Measurements from ENCODE around the gene DAPK2.

Gene DAPK2

GRCh38 chr15:64045774-64046420 is 388 bp downstream of the DAPK2 start:
- TF ChIP-seq REST (IDR thresholded peaks at IDR 0.05; ENCODE audit: insufficient read depth in 1 of 2, low read depth in 2 of 2, low read length in 2 of 2): no peak
- no peak for TF ChIP-seq POLR2AphosphoS5 (IDR thresholded peaks at IDR 0.05; ENCODE audit: low read depth, low read length)
- TF ChIP-seq SIN3A (IDR thresholded peaks at IDR 0.05; ENCODE audit: borderline replicate concordance, insufficient read depth, low read length): no peak
- no peak for TF ChIP-seq FOXP2 (optimal IDR thresholded peaks at IDR 0.05; ENCODE audit: borderline replicate concordance, extremely low read depth, extremely low read length, insufficient read depth)
- no peak for TF ChIP-seq TAF1 (IDR thresholded peaks at IDR 0.05; ENCODE audit: borderline replicate concordance, insufficient read depth, low read length)

GRCh38 chr15:64045101-64045435 is 1.2 kb downstream of the DAPK2 start:
- no peak for TF ChIP-seq POLR2AphosphoS5 (IDR thresholded peaks at IDR 0.05; ENCODE audit: low read depth, low read length)
- no peak for TF ChIP-seq TAF1 (IDR thresholded peaks at IDR 0.05; ENCODE audit: borderline replicate concordance, insufficient read depth, low read length)
- no peak for TF ChIP-seq SIN3A (IDR thresholded peaks at IDR 0.05; ENCODE audit: borderline replicate concordance, insufficient read depth, low read length)
- TF ChIP-seq REST (IDR thresholded peaks at IDR 0.05; ENCODE audit: insufficient read depth in 1 of 2, low read depth in 2 of 2, low read length in 2 of 2): no peak
- no peak for TF ChIP-seq FOXP2 (optimal IDR thresholded peaks at IDR 0.05; ENCODE audit: borderline replicate concordance, extremely low read depth, extremely low read length, insufficient read depth)

GRCh38 chr15:64044300-64045100 is 1.8 kb downstream of the DAPK2 start:
- TF ChIP-seq FOXP2 (optimal IDR thresholded peaks at IDR 0.05; ENCODE audit: borderline replicate concordance, extremely low read depth, extremely low read length, insufficient read depth) (no peak), TAF1 (IDR thresholded peaks at IDR 0.05; ENCODE audit: borderline replicate concordance, insufficient read depth, low read length) (no peak), POLR2AphosphoS5 (IDR thresholded peaks at IDR 0.05; ENCODE audit: low read depth, low read length) (no peak)

GRCh38 chr15:64038878-64039610 is 7.2 kb downstream of the DAPK2 start:
- TF ChIP-seq TAF1 (IDR thresholded peaks at IDR 0.05; ENCODE audit: borderline replicate concordance, insufficient read depth, low read length) (no peak), SIN3A (IDR thresholded peaks at IDR 0.05; ENCODE audit: borderline replicate concordance, insufficient read depth, low read length) (no peak), POLR2AphosphoS5 (IDR thresholded peaks at IDR 0.05; ENCODE audit: low read depth, low read length) (no peak), FOXP2 (optimal IDR thresholded peaks at IDR 0.05; ENCODE audit: borderline replicate concordance, extremely low read depth, extremely low read length, insufficient read depth) (no peak), REST (IDR thresholded peaks at IDR 0.05; ENCODE audit: insufficient read depth in 1 of 2, low read depth in 2 of 2, low read length in 2 of 2) (no peak)

- TF ChIP-seq REST (IDR thresholded peaks at IDR 0.05; ENCODE audit: insufficient read depth in 1 of 2, low read depth in 2 of 2, low read length in 2 of 2) (no peak), SIN3A (IDR thresholded peaks at IDR 0.05; ENCODE audit: borderline replicate concordance, insufficient read depth, low read length) (no peak), FOXP2 (optimal IDR thresholded peaks at IDR 0.05; ENCODE audit: borderline replicate concordance, extremely low read depth, extremely low read length, insufficient read depth) (no peak), TAF1 (IDR thresholded peaks at IDR 0.05; ENCODE audit: borderline replicate concordance, insufficient read depth, low read length) (no peak), POLR2AphosphoS5 (IDR thresholded peaks at IDR 0.05; ENCODE audit: low read depth, low read length) (no peak)
Measured at GRCh38 chr15:64037966-64038365, 8.3 kb downstream of the DAPK2 start.

Measured in PFSK-1 (cell line).